ENCODE results near the gene FAM111B. TPM values are rescaled to one million over a fixed set of nuclear protein-coding genes. Genes with fewer than 3 reads are reported as not detected.

FAM111B gene
- total RNA-seq, 4 donors from 2014 or later = 0.37 to 1.7 (median 0.40) TPM

DNA sequence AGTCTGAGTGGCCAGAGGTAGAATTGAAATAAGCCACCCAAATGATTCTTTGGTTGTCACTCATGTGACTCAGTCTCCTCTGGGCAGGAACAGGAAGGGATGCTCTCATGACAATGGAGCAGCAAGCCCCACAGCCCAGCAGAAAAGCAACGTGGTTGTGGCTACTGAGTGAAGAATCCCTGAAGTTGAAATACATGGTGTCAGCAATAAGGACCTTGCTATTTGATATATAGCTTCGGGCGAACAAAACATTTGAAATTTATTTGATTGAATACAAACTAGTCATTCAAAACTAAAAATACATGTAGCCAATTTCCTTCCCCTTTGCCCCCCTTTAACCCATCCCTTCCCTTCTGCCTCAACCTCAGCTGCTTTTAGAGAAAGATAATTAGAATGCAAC, 50.4 kb downstream of the FAM111B start:
- no peak overlapping the region for H3K4me3 ChIP-seq
- DNase-seq = no peak
- intact Hi-C loops (cut with DNase I; ENCODE audit: low total_unique reads) = no loop called here
- no peaks in the 10 kb centered on the region for H3K9me3 ChIP-seq
- H3K27me3 ChIP-seq = no peaks in the 10 kb centered on the region
- H3K27ac ChIP-seq = no peak overlapping the region
- in situ Hi-C loops (cut with MboI; ENCODE audit: low pct_ligation_motif_present in 1 of 4, low pct_unique_long_range_greater_than_20kb in 1 of 4, low sequenced_read_pairs in 3 of 4) = loop anchor here in 1 of 4 donors (25.0 kb wide), 2 partner anchors 130 to 280 kb away; partner anchors contain the start of genes OR5A1 and OR5A2
- WGBS, 2 donors (ENCODE audit: low coverage in 1 of 2) = 65 to 71% methylated on average over 2 to 3 of the region's 3 CpGs
- no peaks in the 10 kb centered on the region for H3K4me1 ChIP-seq
- TF ChIP-seq POLR2AphosphoS5 (IDR thresholded peaks at IDR 0.05) (no peak), CTCF (IDR thresholded peaks at IDR 0.05) (no peak), EP300 (IDR thresholded peaks at IDR 0.05; ENCODE audit: low read depth) (no peak), POLR2A (IDR thresholded peaks at IDR 0.05) (no peak)
- no peaks in the 10 kb centered on the region for H3K36me3 ChIP-seq

- no peak for TF ChIP-seq POLR2AphosphoS5 (IDR thresholded peaks at IDR 0.05)
- no peak for TF ChIP-seq EP300 (IDR thresholded peaks at IDR 0.05; ENCODE audit: low read depth)
- peak; percentile 76 to 81 (median 81) for TF ChIP-seq CTCF (IDR thresholded peaks at IDR 0.05)
- H3K9me3 ChIP-seq = no peaks in the 10 kb centered on the region
- DNase-seq = peak; percentile 58
- intact Hi-C loops (cut with DNase I; ENCODE audit: low total_unique reads) = no loop called here
- no peaks in the 10 kb centered on the region for H3K4me1 ChIP-seq
- H3K27me3 ChIP-seq = no peaks in the 10 kb centered on the region
- H3K36me3 ChIP-seq = no peaks in the 10 kb centered on the region
- H3K27ac ChIP-seq = no peak overlapping the region
- in situ Hi-C loops (cut with MboI; ENCODE audit: low pct_ligation_motif_present in 1 of 4, low pct_unique_long_range_greater_than_20kb in 1 of 4, low sequenced_read_pairs in 3 of 4) = loop anchor here in 1 of 4 donors (25.0 kb wide), 2 partner anchors 129 to 279 kb away; partner anchors contain the start of genes OR5A1 and OR5A2
- H3K4me3 ChIP-seq = no peak overlapping the region
- WGBS, 2 donors (ENCODE audit: low coverage in 1 of 2) = 36 to 40% methylated on average over 5 to 8 of the region's 8 CpGs
These were observed 51.4 kb downstream of the FAM111B start for GRCh38 chr11:59158206-59159068.

- no peak for TF ChIP-seq CTCF (IDR thresholded peaks at IDR 0.05)
- TF ChIP-seq EP300 (IDR thresholded peaks at IDR 0.05; ENCODE audit: low read depth) = no peak
- TF ChIP-seq POLR2A (IDR thresholded peaks at IDR 0.05) = no peak
- no peak for TF ChIP-seq POLR2AphosphoS5 (IDR thresholded peaks at IDR 0.05)
- intact Hi-C loops (cut with DNase I; ENCODE audit: low total_unique reads) (no loop called here), in situ Hi-C loops (cut with MboI; ENCODE audit: low pct_ligation_motif_present in 1 of 4, low pct_unique_long_range_greater_than_20kb in 1 of 4, low sequenced_read_pairs in 3 of 4) (loop anchor here in 2 of 4 donors (10.0 to 25.0 kb wide), 4 partner anchors 121 to 273 kb away; partner anchors contain the start of genes OR5A1 (in 2 of the 2) and OR5A2 (in 1 of the 2))
- no peak for DNase-seq
- Histone ChIP-seq H3K4me3 (no peak overlapping the region), H3K27me3 (no peaks in the 10 kb centered on the region), H3K4me1 (no peaks in the 10 kb centered on the region), H3K36me3 (no peaks in the 10 kb centered on the region), H3K9me3 (no peaks in the 10 kb centered on the region), H3K27ac (no peak overlapping the region)
- 64 to 84% methylated on average over 3 of the region's 3 CpGs for WGBS, 2 donors (ENCODE audit: low coverage in 1 of 2)
These were observed 57.0 kb downstream of the FAM111B start for GRCh38 chr11:59164028-59164427.

DNA sequence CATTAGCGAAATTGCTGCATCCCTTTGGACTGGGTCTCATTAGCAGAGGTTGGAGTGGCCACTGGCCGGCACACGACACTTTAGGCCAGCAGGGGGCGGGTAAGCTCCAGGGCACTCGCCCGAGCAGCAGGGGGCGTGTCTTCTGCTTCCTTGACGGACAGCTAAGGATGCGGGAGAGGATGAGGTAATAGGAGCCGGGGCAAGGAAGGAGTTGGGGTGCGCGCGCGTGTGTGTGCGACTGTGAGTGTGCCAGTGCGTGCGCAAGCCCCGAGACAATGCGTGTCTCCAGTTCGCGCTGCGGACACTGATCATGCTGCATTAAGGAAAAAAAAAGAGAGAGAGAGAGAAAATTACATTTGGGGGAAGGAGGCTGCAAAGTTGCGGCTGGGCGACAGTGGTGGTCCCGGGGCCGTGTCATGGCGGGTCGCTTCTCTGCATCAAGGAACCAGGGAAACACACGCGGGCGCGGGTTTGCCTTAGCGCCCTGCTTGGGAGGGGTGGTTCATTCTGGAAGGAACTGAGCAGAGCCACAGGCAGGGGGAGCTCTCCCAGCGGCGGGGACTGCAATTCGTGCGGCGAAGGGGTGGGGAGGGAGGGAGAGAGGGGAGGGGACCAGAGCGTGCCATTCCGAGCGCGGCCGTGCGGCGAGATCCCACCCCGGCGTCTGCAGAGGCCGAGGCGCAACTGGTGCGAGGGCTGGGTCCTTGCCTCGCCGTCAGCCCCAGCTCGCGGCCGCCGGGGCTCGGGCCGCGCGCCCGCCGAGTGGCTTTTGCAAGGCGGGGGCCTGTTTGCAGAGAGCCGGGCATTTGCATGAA, 64.7 kb downstream of the FAM111B start, which contains the start of gene DTX4:
DTX4 (plus strand) TSS at position 625 of the 815 bp plus-strand sequence. CDS start 464 bp downstream, outside the sequence.
- Histone ChIP-seq H3K27ac (peak within 1 kb of the TSS; percentile 86 to 93 (median 88)), H3K36me3 (no peaks in the 10 kb centered on the region), H3K4me1 (peaks cover 0 to 33% (median 21%) of the 10 kb centered on the region in 4 donors), H3K9me3 (no peaks in the 10 kb centered on the region), H3K4me3 (peak within 1 kb of the TSS; percentile 78 to 91 (median 82)), H3K27me3 (no peaks in the 10 kb centered on the region)
- intact Hi-C loops (cut with DNase I; ENCODE audit: low total_unique reads) = loop anchor here (1.0 to 10.0 kb wide), 2 partner anchors 36 to 513 kb away; no protein-coding TSS in a partner anchor
- in situ Hi-C loops (cut with MboI; ENCODE audit: low pct_ligation_motif_present in 1 of 4, low pct_unique_long_range_greater_than_20kb in 1 of 4, low sequenced_read_pairs in 3 of 4) = loop anchor here in 1 of 4 donors (25.0 kb wide), 2 partner anchors 116 to 266 kb away; partner anchors contain the start of genes OR5A1 and OR5A2
- WGBS, 2 donors (ENCODE audit: low coverage in 1 of 2) = 0 to 1% methylated on average over 13 to 33 of the region's 64 CpGs
- peak; percentile 95 for DNase-seq
- peak; percentile 64 to 74 (median 72) for TF ChIP-seq POLR2AphosphoS5 (IDR thresholded peaks at IDR 0.05)
- TF ChIP-seq POLR2A (IDR thresholded peaks at IDR 0.05) = peak; percentile 59
- TF ChIP-seq CTCF (IDR thresholded peaks at IDR 0.05) = peak; percentile 78 to 98 (median 87)
- no peak for TF ChIP-seq EP300 (IDR thresholded peaks at IDR 0.05; ENCODE audit: low read depth)
